Upper lobe of right lung (tissue), 1 donor: Measurements from ENCODE around the gene TCTN2. TPM values are rescaled to one million over a fixed set of nuclear protein-coding genes. Genes with fewer than 3 reads are reported as not detected.
A peak's percentile ranks its signal among the peaks of the same experiment; 100 is the strongest.

ENCODE experiments used
- ATAC-seq: fragments of 200-7000 bp; cut with Tn5 transposase; one replicate; pipeline ENCODE4 v1.9.1; 2020; ENCODE audit warnings: mild to moderate bottlenecking, moderate library complexity
- DNase-seq: peaks from one replicate; pipeline ENCODE4 v3.0.0-alpha.2; 2020
- H3K27ac ChIP-seq: fragments of 200-600 bp; one replicate; pipeline ENCODE4 v1.8.0; 2022
- H3K27me3 ChIP-seq: fragments of 200-600 bp; one replicate; pipeline ENCODE4 v1.8.0; 2022; ENCODE audit warnings: mild to moderate bottlenecking
- H3K36me3 ChIP-seq: fragments of 200-600 bp; one replicate; pipeline ENCODE4 v1.8.0; 2022
- H3K4me1 ChIP-seq: fragments of 200-600 bp; one replicate; pipeline ENCODE4 v1.8.0; 2022
- H3K4me3 ChIP-seq: fragments of 200-600 bp; one replicate; pipeline ENCODE4 v1.8.0; 2022; ENCODE audit warnings: mild to moderate bottlenecking
- H3K9me3 ChIP-seq: fragments of 200-600 bp; one replicate; pipeline ENCODE4 v1.8.0; 2022
- intact Hi-C: fragments of 100-400 bp; cut with DNase I; formaldehyde crosslinking; loops from one replicate; pipeline ENCODE4 v1.11.0; 2022
- long read RNA-seq: library from polyadenylated mRNA; unstranded; transcript quantifications from one replicate; pipeline ENCODE4 v2.0.0, GENCODE V29; 2021
- total RNA-seq: library from RNA; stranded (reverse); fragmentation: NEBNext Ultra II Directional; extraction: Animal tissue kit (Norgen Biotek cat#: 25700); gene quantifications from one replicate; pipeline ENCODE4 v1.2.1, GENCODE V29; 2021
- TF ChIP-seq, protein P1 (sequence below): fragments of 200-600 bp; IDR thresholded peaks from one replicate; pipeline ENCODE4 v1.8.0; 2022; ENCODE audit warnings: antibody characterized with exemption
- donor health status: DM: no; HTN: yes; CAD: no; lungs with severe emphysema.

Gene TCTN2
- total RNA-seq, result 10.5 TPM
- long read RNA-seq, partial matches to known transcripts, result 1 of 5 reads
- long read RNA-seq, other reads (novel, unspliced or antisense), result 4 of 5 reads

DNA sequence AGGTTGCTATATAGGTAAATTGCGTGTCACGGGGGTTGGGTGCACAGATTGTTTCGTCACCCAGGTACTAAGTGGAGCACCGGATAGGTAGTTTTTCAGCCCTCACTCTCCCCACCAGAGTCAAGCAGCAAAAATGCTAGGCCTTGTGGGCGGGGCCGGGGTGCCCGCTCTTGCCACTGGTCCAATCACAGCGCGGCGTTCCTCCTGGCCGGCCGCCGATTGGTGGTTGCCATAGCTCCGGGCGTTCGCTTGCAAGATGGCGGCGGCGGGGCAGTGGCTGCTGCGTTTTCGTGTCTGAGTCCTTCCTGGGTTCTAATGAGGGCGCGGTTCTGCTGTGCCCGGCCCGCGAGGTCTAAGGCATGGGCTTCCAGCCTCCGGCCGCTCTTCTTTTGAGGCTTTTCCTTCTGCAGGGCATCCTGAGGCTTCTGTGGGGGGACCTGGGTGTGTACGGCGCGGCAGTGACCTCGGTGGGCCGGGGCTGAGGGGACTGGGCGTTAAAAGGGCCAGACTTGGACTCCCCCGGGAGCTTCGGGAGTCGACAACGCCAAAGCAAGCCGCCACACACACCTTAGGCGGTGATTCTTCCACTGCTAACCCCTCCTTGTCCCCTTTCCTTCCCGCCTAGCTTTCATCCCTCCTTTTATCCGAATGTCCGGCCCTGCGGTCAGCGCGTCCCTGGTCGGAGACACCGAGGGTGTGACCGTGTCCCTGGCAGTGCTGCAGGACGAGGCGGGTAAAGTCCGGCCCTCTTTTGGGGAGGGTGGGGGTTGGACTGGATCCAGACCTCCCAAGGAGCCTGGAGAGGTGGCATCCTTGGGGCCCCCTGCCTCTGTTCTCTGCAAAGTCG, at the start of gene TCTN2:
Gene TCTN2, plus strand, starts transcription at position 232 of the 847 bp plus-strand sequence. Its CDS starts 128 bp downstream, at position 360.
- H3K27me3 ChIP-seq, result no peaks in the 10 kb centered on the region
- peaks cover 10% of the 10 kb centered on the region for H3K4me1 ChIP-seq
- H3K36me3 ChIP-seq, result peaks cover 24% of the 10 kb centered on the region
- peak within 1 kb of the TSS; percentile 42 for H3K27ac ChIP-seq
- ATAC-seq (peak; percentile 100), DNase-seq (peak; percentile 98)
- intact Hi-C loops, result no loop called here
- TF ChIP-seq, protein P1, sequence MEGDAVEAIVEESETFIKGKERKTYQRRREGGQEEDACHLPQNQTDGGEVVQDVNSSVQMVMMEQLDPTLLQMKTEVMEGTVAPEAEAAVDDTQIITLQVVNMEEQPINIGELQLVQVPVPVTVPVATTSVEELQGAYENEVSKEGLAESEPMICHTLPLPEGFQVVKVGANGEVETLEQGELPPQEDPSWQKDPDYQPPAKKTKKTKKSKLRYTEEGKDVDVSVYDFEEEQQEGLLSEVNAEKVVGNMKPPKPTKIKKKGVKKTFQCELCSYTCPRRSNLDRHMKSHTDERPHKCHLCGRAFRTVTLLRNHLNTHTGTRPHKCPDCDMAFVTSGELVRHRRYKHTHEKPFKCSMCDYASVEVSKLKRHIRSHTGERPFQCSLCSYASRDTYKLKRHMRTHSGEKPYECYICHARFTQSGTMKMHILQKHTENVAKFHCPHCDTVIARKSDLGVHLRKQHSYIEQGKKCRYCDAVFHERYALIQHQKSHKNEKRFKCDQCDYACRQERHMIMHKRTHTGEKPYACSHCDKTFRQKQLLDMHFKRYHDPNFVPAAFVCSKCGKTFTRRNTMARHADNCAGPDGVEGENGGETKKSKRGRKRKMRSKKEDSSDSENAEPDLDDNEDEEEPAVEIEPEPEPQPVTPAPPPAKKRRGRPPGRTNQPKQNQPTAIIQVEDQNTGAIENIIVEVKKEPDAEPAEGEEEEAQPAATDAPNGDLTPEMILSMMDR, result no peak
- peak within 1 kb of the TSS; percentile 96 for H3K4me3 ChIP-seq
- H3K9me3 ChIP-seq, result no peaks in the 10 kb centered on the region

GRCh38 chr12:123621619-123622530, 49.0 kb upstream of the TCTN2 start:
- no peaks in the 10 kb centered on the region for H3K4me1 ChIP-seq
- no peaks in the 10 kb centered on the region for H3K9me3 ChIP-seq
- no peak overlapping the region for H3K4me3 ChIP-seq
- no peak for ATAC-seq
- no peaks in the 10 kb centered on the region for H3K27me3 ChIP-seq
- no peak overlapping the region for H3K27ac ChIP-seq
- TF ChIP-seq, protein P1, result no peak
- no peak for DNase-seq
- intact Hi-C loops, result no loop called here
- H3K36me3 ChIP-seq, result peaks cover 95% of the 10 kb centered on the region

DNA sequence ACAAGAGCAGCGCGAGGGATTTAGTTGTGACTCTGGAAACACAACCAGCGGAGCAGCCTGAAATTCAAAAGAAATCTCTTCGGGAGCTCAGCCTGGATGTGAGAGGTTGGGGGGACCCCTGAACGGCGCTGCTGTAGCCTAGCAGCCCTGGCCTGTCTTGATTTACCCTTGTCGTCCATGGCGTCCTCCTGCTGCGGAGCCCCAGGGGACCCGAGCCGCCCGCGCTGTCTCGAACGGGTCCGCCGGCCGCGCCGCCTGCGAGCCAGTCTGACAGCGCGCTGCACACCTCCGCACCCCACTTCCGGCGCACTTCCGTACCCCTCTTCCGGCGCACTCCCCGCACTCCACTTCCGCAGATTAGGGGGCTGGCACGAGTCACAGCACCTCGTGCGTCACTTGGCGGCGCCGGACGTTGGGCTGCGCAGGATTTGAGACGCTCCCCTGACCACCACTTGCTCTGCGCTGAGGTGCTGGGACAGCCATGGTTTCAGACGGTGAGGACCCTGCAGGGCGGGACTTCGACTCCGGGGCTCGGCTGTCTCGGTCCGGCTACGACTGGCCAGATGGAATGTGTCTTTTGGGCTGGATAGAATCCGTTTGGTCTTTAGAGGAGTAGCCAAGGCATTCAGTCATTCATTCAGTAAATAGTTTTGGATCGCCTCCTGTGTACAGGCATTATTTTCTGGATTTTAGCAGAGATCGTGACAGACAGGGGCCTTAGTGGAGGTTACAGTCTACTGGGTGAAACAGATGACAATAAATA, 37.4 kb upstream of the TCTN2 start, which contains the start of the genes EIF2B1 and GTF2H3:
Gene EIF2B1, minus strand, starts transcription at position 308 of the 763 bp plus-strand sequence. Its CDS starts 129 bp downstream, at position 179.
Gene GTF2H3, plus strand, starts transcription at position 451 of the 763 bp plus-strand sequence. Its CDS starts 31 bp downstream, at position 482.
- ATAC-seq (peak; percentile 100), DNase-seq (peak; percentile 98)
- no peaks in the 10 kb centered on the region for H3K9me3 ChIP-seq
- TF ChIP-seq, protein P1, result no peak
- peaks cover 34% of the 10 kb centered on the region for H3K36me3 ChIP-seq
- intact Hi-C loops, result no loop called here
- H3K27ac ChIP-seq, result peak within 1 kb of the TSS; percentile 84
- H3K4me1 ChIP-seq, result peaks cover 9% of the 10 kb centered on the region
- peak within 1 kb of the TSS; percentile 75 for H3K4me3 ChIP-seq
- H3K27me3 ChIP-seq, result no peaks in the 10 kb centered on the region

- intact Hi-C loops, result no loop called here
- DNase-seq (no peak), ATAC-seq (no peak)
- Histone ChIP-seq H3K27me3 (no peaks in the 10 kb centered on the region), H3K4me1 (peaks cover 9% of the 10 kb centered on the region), H3K4me3 (peak overlapping the region; percentile 75), H3K36me3 (peaks cover 28% of the 10 kb centered on the region), H3K9me3 (no peaks in the 10 kb centered on the region), H3K27ac (peak overlapping the region; percentile 84)
- TF ChIP-seq, protein P1, result no peak
Measured at GRCh38 chr12:123634142-123634561, 36.8 kb upstream of the TCTN2 start.

- H3K4me1 ChIP-seq, result peaks cover 3% of the 10 kb centered on the region
- no peak overlapping the region for H3K4me3 ChIP-seq
- intact Hi-C loops, result no loop called here
- peak overlapping the region; percentile 24 for H3K27ac ChIP-seq
- H3K9me3 ChIP-seq, result no peaks in the 10 kb centered on the region
- DNase-seq (no peak), ATAC-seq (peak; percentile 31)
- H3K36me3 ChIP-seq, result peaks cover 65% of the 10 kb centered on the region
- no peaks in the 10 kb centered on the region for H3K27me3 ChIP-seq
- TF ChIP-seq, protein P1, result no peak
Measured at GRCh38 chr12:123643911-123644310, 27.0 kb upstream of the TCTN2 start.
